Esophagus muscularis mucosa (tissue), 4 donors: ENCODE measurements around the gene LRRC71.

ENCODE experiments used
- EP300 ChIP-seq: sonication (generic); formaldehyde crosslinking; IDR thresholded peaks from one replicate; pipeline ENCODE4 v1.6.1; 2017; ENCODE audit warnings: antibody characterized with exemption
- POLR2A ChIP-seq: fragments of 450-650 bp; IDR thresholded peaks from one replicate; pipeline ENCODE4 v1.6.1; 2017; ENCODE audit warnings: antibody characterized with exemption, moderate library complexity, mild to moderate bottlenecking, low read depth
- POLR2AphosphoS5 ChIP-seq, 2 donors: sonication (generic); formaldehyde crosslinking; IDR thresholded peaks; one replicate each; pipeline ENCODE4 v1.6.1; 2017; ENCODE audit warnings: antibody characterized with exemption in 2 of 2
- TF ChIP-seq, protein P1 (sequence below), 3 experiments: fragments of 200-600 bp in 2 of 3; fragments of 450-650 bp in 1 of 3; sonication (generic) in 2 of 3; IDR thresholded peaks; one replicate each; pipeline ENCODE4 v1.5.1; 2017 to 2019; ENCODE audit warnings: antibody characterized with exemption in 3 of 3, mild to moderate bottlenecking in 2 of 3, moderate library complexity in 1 of 3

- TF ChIP-seq, protein P1, sequence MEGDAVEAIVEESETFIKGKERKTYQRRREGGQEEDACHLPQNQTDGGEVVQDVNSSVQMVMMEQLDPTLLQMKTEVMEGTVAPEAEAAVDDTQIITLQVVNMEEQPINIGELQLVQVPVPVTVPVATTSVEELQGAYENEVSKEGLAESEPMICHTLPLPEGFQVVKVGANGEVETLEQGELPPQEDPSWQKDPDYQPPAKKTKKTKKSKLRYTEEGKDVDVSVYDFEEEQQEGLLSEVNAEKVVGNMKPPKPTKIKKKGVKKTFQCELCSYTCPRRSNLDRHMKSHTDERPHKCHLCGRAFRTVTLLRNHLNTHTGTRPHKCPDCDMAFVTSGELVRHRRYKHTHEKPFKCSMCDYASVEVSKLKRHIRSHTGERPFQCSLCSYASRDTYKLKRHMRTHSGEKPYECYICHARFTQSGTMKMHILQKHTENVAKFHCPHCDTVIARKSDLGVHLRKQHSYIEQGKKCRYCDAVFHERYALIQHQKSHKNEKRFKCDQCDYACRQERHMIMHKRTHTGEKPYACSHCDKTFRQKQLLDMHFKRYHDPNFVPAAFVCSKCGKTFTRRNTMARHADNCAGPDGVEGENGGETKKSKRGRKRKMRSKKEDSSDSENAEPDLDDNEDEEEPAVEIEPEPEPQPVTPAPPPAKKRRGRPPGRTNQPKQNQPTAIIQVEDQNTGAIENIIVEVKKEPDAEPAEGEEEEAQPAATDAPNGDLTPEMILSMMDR (IDR thresholded peaks at IDR 0.05), result no peak
- TF ChIP-seq EP300, result no peak
- TF ChIP-seq POLR2A, result no peak
- TF ChIP-seq POLR2AphosphoS5 (IDR thresholded peaks at IDR 0.05), result no peak
Observed at GRCh38 chr1:156963621-156964020, 43.2 kb downstream of the LRRC71 start.
